H1 (cell line): ENCODE measurements around the gene MAML1. TPM values are rescaled to one million over a fixed set of nuclear protein-coding genes. Genes with fewer than 3 reads are reported as not detected.

ENCODE experiments used
- CTCF ChIA-PET: fragments of 300-600 bp; sonication (Branson Sonifier 250); formaldehyde crosslinking; loops from one replicate; lab custom pipeline; 2021; ENCODE audit not compliant: partially characterized antibody; lab: Charles Lee
- POLR2A ChIA-PET: fragments of 300-600 bp; sonication (Branson Sonifier 250); formaldehyde crosslinking; loops from one replicate; lab custom pipeline; 2021; ENCODE audit warnings: inconsistent platforms; ENCODE audit not compliant: partially characterized antibody; lab: Charles Lee
- DNase-seq, 2 experiments: peaks; one replicate each; pipeline versions ENCODE4 v3.0.0 to v3.0.0-alpha.2; 2010 to 2022; ENCODE audit warnings: low spot score in 2 of 2, low read depth in 1 of 2, mixed read lengths in 1 of 2
- FAIRE-seq: peaks from 2 replicates; lab custom pipeline; 2011; peaks lifted over from hg19 to GRCh38; lab: Jason Lieb, UNC
- H2AFZ ChIP-seq: 2 replicates; pipeline ENCODE4 v1.8.1; 2012; ENCODE audit warnings: low read length, inconsistent platforms
- H2AK5ac ChIP-seq: 2 replicates; pipeline ENCODE4 v1.6.1; 2013; ENCODE audit warnings: low read depth, low read length
- H2BK120ac ChIP-seq: replicated peaks from 2 replicates; pipeline ENCODE3; 2013; ENCODE audit warnings: low read depth, low read length, inconsistent platforms
- H2BK12ac ChIP-seq: 2 replicates; pipeline ENCODE4 v1.6.1; 2013; ENCODE audit warnings: low read depth, low read length
- H2BK15ac ChIP-seq: 2 replicates; pipeline ENCODE4 v1.6.1; 2013; ENCODE audit warnings: low read length
- H2BK20ac ChIP-seq: 2 replicates; pipeline ENCODE4 v1.6.1; 2013; ENCODE audit warnings: low read length
- H2BK5ac ChIP-seq: 2 replicates; pipeline ENCODE4 v1.6.1; 2013; ENCODE audit warnings: low read depth, low read length
- H3K14ac ChIP-seq: 2 replicates; pipeline ENCODE4 v1.6.1; 2013; ENCODE audit warnings: inconsistent platforms; ENCODE audit not compliant: insufficient read length
- H3K18ac ChIP-seq: 2 replicates; pipeline ENCODE4 v1.6.1; 2013; ENCODE audit warnings: low read length; ENCODE audit errors: extremely low read depth
- H3K23ac ChIP-seq: 2 replicates; pipeline ENCODE4 v1.6.1; 2013; ENCODE audit warnings: inconsistent platforms; ENCODE audit not compliant: insufficient read length
- H3K23me2 ChIP-seq: 2 replicates; pipeline ENCODE4 v1.6.1; 2013; ENCODE audit warnings: low read depth, low read length
- H3K27ac ChIP-seq: 2 replicates; pipeline ENCODE4 v1.6.1; 2011; ENCODE audit warnings: low read depth, low read length, inconsistent platforms
- H3K27me3 ChIP-seq, 4 experiments: replicated peaks in 1 of 4; 1 replicate in 1 of 4; 2 replicates in 3 of 4; pipeline versions ENCODE4 v1.6.1 to v1.8.1; 2011 to 2013; ENCODE audit warnings: low read length in 3 of 4, mild to moderate bottlenecking in 3 of 4, inconsistent platforms in 2 of 4, mixed read lengths in 2 of 4, moderate library complexity in 1 of 4; ENCODE audit not compliant: control insufficient read depth in 3 of 4, insufficient read depth in 3 of 4; ENCODE audit errors: extremely low read depth in 1 of 4
- H3K36me3 ChIP-seq, 4 experiments: 2 replicates each; pipeline versions ENCODE4 v1.6.1 to v1.8.1; 2011 to 2013; ENCODE audit warnings: mild to moderate bottlenecking in 4 of 4, low read length in 3 of 4, moderate library complexity in 2 of 4, control low read depth in 1 of 4, inconsistent platforms in 1 of 4; ENCODE audit not compliant: insufficient read depth in 4 of 4, control insufficient read depth in 2 of 4
- H3K4ac ChIP-seq: replicated peaks from 2 replicates; pipeline ENCODE3; 2013; ENCODE audit warnings: low read length, low read depth, mixed read lengths, inconsistent platforms; ENCODE audit not compliant: insufficient read length
- H3K4me1 ChIP-seq, 4 experiments: replicated peaks in 1 of 4; 1 replicate in 1 of 4; 2 replicates in 3 of 4; pipeline versions ENCODE4 v1.6.1 to v1.8.1; 2011 to 2013; ENCODE audit warnings: low read length in 3 of 4, inconsistent platforms in 2 of 4, mixed read lengths in 1 of 4; ENCODE audit not compliant: insufficient read depth in 4 of 4, control insufficient read depth in 3 of 4
- H3K4me2 ChIP-seq, 2 experiments: 2 replicates each; pipeline versions ENCODE4 v1.6.1 to v1.8.1; 2011 to 2013; ENCODE audit warnings: low read depth in 2 of 2, low read length in 2 of 2, control low read depth in 1 of 2, inconsistent platforms in 1 of 2, mild to moderate bottlenecking in 1 of 2; ENCODE audit not compliant: insufficient read depth in 1 of 2
- H3K4me3 ChIP-seq, 4 experiments: fragments of 200-600, 300-600 bp in 1 of 4; sonication (generic), shearing (Covaris generic), sonication (Bioruptor Twin) in 1 of 4; 2 replicates each; pipeline versions ENCODE4 v1.5.1 to v1.8.1; 2011 to 2016; ENCODE audit warnings: low read length in 4 of 4, low read depth in 3 of 4, control low read depth in 2 of 4, inconsistent platforms in 2 of 4, mild to moderate bottlenecking in 2 of 4, mixed read lengths in 1 of 4, moderate library complexity in 1 of 4; ENCODE audit not compliant: insufficient read depth in 2 of 4; ENCODE audit errors: extremely low read depth in 1 of 4
- H3K56ac ChIP-seq: replicated peaks from 2 replicates; pipeline ENCODE3; 2013; ENCODE audit warnings: low read depth, mild to moderate bottlenecking, mixed read lengths, low read length, inconsistent platforms; ENCODE audit not compliant: insufficient read length
- H3K79me1 ChIP-seq: 2 replicates; pipeline ENCODE4 v1.6.1; 2013; ENCODE audit warnings: low read depth, low read length, control low read depth
- H3K79me2 ChIP-seq, 2 experiments: 2 replicates each; pipeline versions ENCODE4 v1.6.1 to v1.8.1; 2012 to 2013; ENCODE audit warnings: low read length in 2 of 2, mild to moderate bottlenecking in 2 of 2, inconsistent platforms in 1 of 2; ENCODE audit not compliant: insufficient read depth in 2 of 2, control insufficient read depth in 1 of 2
- H3K9ac ChIP-seq, 4 experiments: replicated peaks in 1 of 4; 1 replicate in 1 of 4; 2 replicates in 3 of 4; pipeline versions ENCODE4 v1.6.1 to v1.8.1; 2011 to 2013; ENCODE audit warnings: low read depth in 3 of 4, low read length in 3 of 4, control low read depth in 2 of 4, mild to moderate bottlenecking in 2 of 4, moderate library complexity in 2 of 4, inconsistent platforms in 1 of 4; ENCODE audit errors: extremely low read depth in 1 of 4
- H3K9me3 ChIP-seq, 2 experiments: 2 replicates each; pipeline versions ENCODE4 v1.6.1 to v1.8.1; 2012 to 2013; ENCODE audit warnings: mild to moderate bottlenecking in 2 of 2, moderate library complexity in 2 of 2, control low read depth in 1 of 2, inconsistent platforms in 1 of 2, low read depth in 1 of 2, low read length in 1 of 2, mixed read lengths in 1 of 2; ENCODE audit not compliant: insufficient read depth in 2 of 2
- H4K20me1 ChIP-seq, 2 experiments: replicated peaks in 1 of 2; 2 replicates each; pipeline versions ENCODE3 to v1.8.1; 2011 to 2013; ENCODE audit warnings: inconsistent platforms in 2 of 2, low read length in 2 of 2, mild to moderate bottlenecking in 1 of 2; ENCODE audit not compliant: insufficient read depth in 2 of 2, control insufficient read depth in 1 of 2
- H4K5ac ChIP-seq: 2 replicates; pipeline ENCODE4 v1.6.1; 2013; ENCODE audit warnings: low read length, low read depth, mixed read lengths, inconsistent platforms; ENCODE audit not compliant: insufficient read length
- H4K8ac ChIP-seq: 2 replicates; pipeline ENCODE4 v1.8.0; 2013; ENCODE audit warnings: mild to moderate bottlenecking, moderate library complexity, low read length, inconsistent platforms; ENCODE audit not compliant: insufficient read depth; ENCODE audit errors: extremely low read depth
- H4K91ac ChIP-seq: replicated peaks from 2 replicates; pipeline ENCODE3; 2013; ENCODE audit warnings: low read length, mixed read lengths, inconsistent platforms; ENCODE audit not compliant: insufficient read length
- ATF2 ChIP-seq: IDR thresholded peaks from 2 replicates; pipeline ENCODE4 v1.6.1; 2012; ENCODE audit warnings: low read length, inconsistent platforms
- E2F6 ChIP-seq: IDR thresholded peaks from 2 replicates; pipeline ENCODE4 v1.6.1; 2012; ENCODE audit warnings: inconsistent platforms
- HDAC6 ChIP-seq: IDR thresholded peaks from one replicate; pipeline ENCODE4 v1.7.1; 2012; ENCODE audit warnings: low read depth, mild to moderate bottlenecking, inconsistent platforms, low read length, moderate library complexity
- KDM4A ChIP-seq: IDR thresholded peaks from one replicate; pipeline ENCODE4 v1.7.1; 2012; ENCODE audit warnings: low read depth, mild to moderate bottlenecking, moderate library complexity, low read length, inconsistent platforms; ENCODE audit not compliant: severe bottlenecking
- MAX ChIP-seq: IDR thresholded peaks from 2 replicates; pipeline ENCODE4 v1.6.1; 2012; ENCODE audit warnings: inconsistent platforms
- RNF2 ChIP-seq: fragments of 200-900, 300-1000 bp; sonication (generic); IDR thresholded peaks from 2 replicates; pipeline ENCODE4 v1.7.1; 2016; ENCODE audit warnings: borderline replicate concordance, low read depth, mild to moderate bottlenecking, antibody characterized with exemption, low read length; ENCODE audit not compliant: poor library complexity, severe bottlenecking; ENCODE audit errors: missing control alignments
- RXRA ChIP-seq: IDR thresholded peaks from 2 replicates; pipeline ENCODE4 v1.6.1; 2011; ENCODE audit warnings: low read depth, mild to moderate bottlenecking, low read length, moderate library complexity; ENCODE audit not compliant: insufficient read depth
- WGBS, 2 experiments: shearing (Covaris generic) in 1 of 2; methylation state at CpG; one replicate each; pipeline versions ENCODE4 v1.1.6 to v1.1.7; 2013 to 2015; ENCODE audit warnings: low lambda C conversion rate in 2 of 2, mixed read lengths in 2 of 2, inconsistent platforms in 1 of 2, low coverage in 1 of 2, missing lambda C conversion rate in 1 of 2; ENCODE audit not compliant: insufficient replicate concordance in 2 of 2, insufficient coverage in 1 of 2, insufficient read length in 1 of 2; ENCODE audit errors: extremely low coverage in 1 of 2, missing lambda C conversion rate in 1 of 2; 5-methylcytosine and 5-hydroxymethylcytosine counted together
- polyA plus RNA-seq, 7 experiments: library from polyadenylated mRNA; depleted of rRNA in 3 of 7; stranded (reverse) in 5 of 7; unstranded in 2 of 7; fragments of >200 nt in 5 of 7; fragments of 200-250 nt in 2 of 7; gene quantifications; 1 replicate in 5 of 7; 2 replicates in 1 of 7; 4 replicates in 1 of 7; pipeline versions ENCODE4 v1.2.1 to v1.2.3, GENCODE V29; 2011 to 2013; ENCODE audit warnings: missing spikeins in 2 of 7, mixed read lengths in 2 of 7
- total RNA-seq: library from RNA; stranded (reverse); fragmentation: NEBNext Ultra II Directional; extraction: Animal tissue kit (Norgen Biotek cat#: 25700); gene quantifications from 2 replicates; pipeline ENCODE4 v1.2.1, GENCODE V29; 2021

MAML1 gene
- total and polyA plus RNA-seq, 2 of the 8 experiments (the other 6 are each of a cell fraction or from before 2014, with no cell fraction given), result 17.1 to 41.9 TPM

- Histone ChIP-seq H4K8ac (0 out of 2 replicates have a peak overlapping the region, but pooled peaks have one; percentile 29), H3K18ac (no peak overlapping the region), H3K4ac (no peak overlapping the region), H3K27me3 (no peaks in the 10 kb centered on the region), H3K4me2 (no peak overlapping the region), H3K23ac (no peak overlapping the region), H3K79me2 (peaks cover 0 to 53% of the 10 kb centered on the region in 2 experiments; a peak in 2 of 4 replicates), H2BK120ac (no peak overlapping the region), H2BK20ac (no peak overlapping the region), H4K20me1 (peaks cover 19 to 27% of the 10 kb centered on the region in 2 experiments), H3K36me3 (peaks cover 19 to 47% (median 27%) of the 10 kb centered on the region in 4 experiments), H3K9me3 (no peaks in the 10 kb centered on the region), H3K79me1 (peaks cover 12% of the 10 kb centered on the region), H3K4me3 (no peak overlapping the region), H2BK15ac (no peak overlapping the region), H3K4me1 (peaks cover 3 to 21% (median 4%) of the 10 kb centered on the region in 4 experiments), H4K5ac (no peak overlapping the region), H3K14ac (no peak overlapping the region), H3K23me2 (no peaks in the 10 kb centered on the region), H3K56ac (no peak overlapping the region), H4K91ac (no peak overlapping the region), H3K27ac (no peak overlapping the region), H3K9ac (no peak overlapping the region), H2BK12ac (no peak overlapping the region), H2AFZ (no peak overlapping the region), H2BK5ac (no peak overlapping the region), H2AK5ac (no peak overlapping the region)
- CTCF ChIA-PET, result interaction anchor here (0.6 to 6.0 kb wide), 7 partner anchors 11 to 463 kb away, joined by 3 to 53 read pairs (median 3); partner anchors contain the start of gene LTC4S
- no peak for DNase-seq
- no peak for FAIRE-seq
- POLR2A ChIA-PET, result interaction anchor here (1.0 kb wide), 1 partner anchor 30 kb away, joined by 3 read pairs; no protein-coding TSS in a partner anchor
- WGBS, 2 experiments, result 93% methylated on average over 20 of the region's 20 CpGs; no CpG with 5 or more reads in 1 of the 2 experiments
- no peak for TF ChIP-seq RNF2
- TF ChIP-seq RXRA, result no peak
- no peak for TF ChIP-seq HDAC6
- TF ChIP-seq E2F6, result no peak
- no peak for TF ChIP-seq MAX
- TF ChIP-seq ATF2, result no peak
- no peak for TF ChIP-seq KDM4A
Measured at GRCh38 chr5:179766021-179766725, 33.6 kb downstream of the MAML1 start.
